ENCODE data around the gene SENP3. TPM values are rescaled to one million over a fixed set of nuclear protein-coding genes. Genes with fewer than 3 reads are reported as not detected.

SENP3 gene
- 10 to 100 TPM; 37.6 to 42.1 TPM for total RNA-seq

GRCh38 chr17:7561589-7562207 lies at the start of gene SENP3:
Gene SENP3 (plus strand): TSS chr17:7561919. CDS start chr17:7563077, 1,158 bp downstream.

DNA sequence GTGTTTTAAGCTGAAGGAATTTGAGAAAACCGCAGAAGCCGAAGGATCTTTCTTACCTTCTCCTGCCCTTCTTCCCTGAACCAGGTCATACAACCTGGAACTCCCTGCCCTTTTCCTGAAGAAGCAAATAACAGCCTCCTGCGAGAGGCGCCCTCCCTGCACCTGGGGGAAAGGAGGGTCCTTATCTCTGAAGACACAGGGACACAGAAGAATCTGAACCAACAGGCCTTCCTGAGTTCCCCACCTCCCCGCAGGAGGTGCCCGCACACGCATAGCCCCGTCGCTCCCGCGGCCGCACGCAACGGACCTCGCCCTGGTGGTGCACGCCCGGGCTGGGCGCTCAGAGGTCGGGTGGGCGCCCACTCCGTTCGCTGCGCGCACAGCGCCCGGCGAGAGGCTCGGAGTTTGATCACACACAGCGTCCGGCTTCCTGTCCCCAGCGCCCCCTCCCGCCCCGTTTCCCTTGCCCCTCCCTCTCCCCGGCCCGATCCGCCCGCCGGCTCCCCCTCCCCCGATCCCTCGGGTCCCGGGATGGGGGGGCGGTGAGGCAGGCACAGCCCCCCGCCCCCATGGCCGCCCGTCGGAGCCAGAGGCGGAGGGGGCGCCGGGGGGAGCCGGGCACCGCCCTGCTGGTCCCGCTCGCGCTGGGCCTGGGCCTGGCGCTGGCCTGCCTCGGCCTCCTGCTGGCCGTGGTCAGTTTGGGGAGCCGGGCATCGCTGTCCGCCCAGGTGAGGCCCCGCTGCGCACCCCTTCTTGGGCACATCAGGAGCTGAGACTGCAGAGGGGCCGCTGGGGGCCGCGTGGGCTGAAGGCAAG lies 12.9 kb upstream of the SENP3 start, which contains the start of gene TNFSF12:
Gene TNFSF12 (plus strand): TSS at position 474 of the 816 bp plus-strand sequence. CDS start 96 bp downstream, at position 570.

DNA sequence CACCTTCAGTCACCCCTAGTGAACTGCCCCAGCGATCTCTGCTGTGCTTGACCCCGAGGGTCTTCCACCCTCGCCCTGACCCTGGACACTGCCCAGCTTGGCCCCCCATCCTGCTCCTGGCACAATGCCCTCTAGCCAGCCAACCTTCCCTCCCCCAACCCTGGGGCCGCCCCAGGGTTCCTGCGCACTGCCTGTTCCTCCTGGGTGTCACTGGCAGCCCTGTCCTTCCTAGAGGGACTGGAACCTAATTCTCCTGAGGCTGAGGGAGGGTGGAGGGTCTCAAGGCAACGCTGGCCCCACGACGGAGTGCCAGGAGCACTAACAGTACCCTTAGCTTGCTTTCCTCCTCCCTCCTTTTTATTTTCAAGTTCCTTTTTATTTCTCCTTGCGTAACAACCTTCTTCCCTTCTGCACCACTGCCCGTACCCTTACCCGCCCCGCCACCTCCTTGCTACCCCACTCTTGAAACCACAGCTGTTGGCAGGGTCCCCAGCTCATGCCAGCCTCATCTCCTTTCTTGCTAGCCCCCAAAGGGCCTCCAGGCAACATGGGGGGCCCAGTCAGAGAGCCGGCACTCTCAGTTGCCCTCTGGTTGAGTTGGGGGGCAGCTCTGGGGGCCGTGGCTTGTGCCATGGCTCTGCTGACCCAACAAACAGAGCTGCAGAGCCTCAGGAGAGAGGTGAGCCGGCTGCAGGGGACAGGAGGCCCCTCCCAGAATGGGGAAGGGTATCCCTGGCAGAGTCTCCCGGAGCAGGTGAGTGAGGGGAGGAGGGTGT lies 3.0 kb upstream of the SENP3 start, which contains the start of gene TNFSF13:
Gene TNFSF13 (plus strand): TSS at position 207 of the 776 bp plus-strand sequence. CDS start 290 bp downstream, at position 497.

GRCh38 chr17:7579001-7579833 lies 17.5 kb downstream of the SENP3 start, which contains the start of gene CD68:
Gene CD68 (plus strand): TSS chr17:7579638. CDS start chr17:7579678, 40 bp downstream.

GRCh38 chr17:7583253-7584109 lies 21.8 kb downstream of the SENP3 start, which contains the start of gene MPDU1:
Gene MPDU1 (plus strand): TSS chr17:7583852. CDS start chr17:7583863, 11 bp downstream.

GRCh38 chr17:7589891-7590691 lies 28.4 kb downstream of the SENP3 start, which contains the start of gene SOX15:
Gene SOX15 (minus strand): TSS chr17:7590094. CDS start chr17:7589676, 418 bp downstream.

DNA sequence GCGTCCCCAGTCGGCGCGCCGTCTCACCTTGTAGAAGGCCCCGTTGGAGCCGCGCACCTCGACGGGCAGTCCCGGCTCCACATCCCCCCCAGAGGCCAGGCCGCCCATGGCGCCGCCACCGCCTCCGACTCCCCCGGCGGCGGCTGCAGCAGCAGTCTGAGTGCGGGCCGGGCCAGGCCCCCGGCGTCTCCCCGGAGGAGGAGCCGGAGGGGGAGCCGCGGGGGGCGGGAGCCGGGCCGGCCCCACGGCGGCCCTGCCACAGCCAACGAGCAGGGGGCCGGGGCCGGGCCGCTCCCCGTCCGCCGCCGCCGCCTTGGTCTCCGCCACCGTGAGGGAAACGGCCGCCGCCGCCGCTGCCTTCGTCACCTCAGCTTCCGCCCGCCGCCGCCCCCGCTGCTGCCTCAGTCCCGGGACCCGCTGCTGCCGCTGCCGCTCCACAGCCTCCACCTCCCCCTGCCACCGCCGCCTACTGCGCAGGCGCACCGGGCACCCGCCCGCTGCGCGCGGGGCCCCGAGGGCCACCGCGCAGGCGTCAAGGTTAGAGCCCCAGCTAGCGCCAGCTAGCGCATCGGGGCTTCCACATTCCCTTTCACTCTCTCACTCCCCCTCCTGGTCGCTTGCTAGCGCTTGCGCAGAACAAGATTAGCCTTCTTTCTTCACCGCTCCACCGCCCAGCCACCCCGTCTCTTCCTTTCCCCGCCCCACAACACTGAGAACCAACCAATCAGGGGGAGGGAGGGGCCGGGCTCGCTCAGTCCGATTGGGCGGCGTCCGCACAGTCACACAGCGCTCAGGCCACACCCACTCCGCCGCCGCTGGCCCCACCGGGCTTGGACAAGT lies 52.9 kb downstream of the SENP3 start, which contains the start of gene FXR2:
Gene FXR2 (minus strand): TSS at position 473 of the 840 bp plus-strand sequence. CDS start 365 bp downstream, at position 108.

Other genes with a start within 250 kb of the SENP3 start
- gene GPS2, start 246.6 kb upstream of the SENP3 start, total RNA-seq = 10 to 100 TPM; 67.6 to 77.5 TPM
- gene NEURL4, start 232.6 kb upstream of the SENP3 start, total RNA-seq = 10 to 100 TPM; 35.8 to 41.7 TPM
- 100 to 1,000 TPM; 738 to 785 TPM for gene ACAP1, start 225.4 kb upstream of the SENP3 start, total RNA-seq
- gene KCTD11, start 209.8 kb upstream of the SENP3 start, total RNA-seq = 1 to 10 TPM; 7.0 to 7.1 TPM
- not detected for gene TMEM95, start 206.8 kb upstream of the SENP3 start, total RNA-seq
- gene TNK1, start 180.8 kb upstream of the SENP3 start, total RNA-seq = 1 to 10 TPM; 1.6 to 1.9 TPM
- gene PLSCR3, start 167.4 kb upstream of the SENP3 start, total RNA-seq = 100 to 1,000 TPM; 159 to 160 TPM
- gene TMEM256, start 157.8 kb upstream of the SENP3 start, total RNA-seq = 10 to 100 TPM; 66.2 to 67.9 TPM
- gene NLGN2, start 154.1 kb upstream of the SENP3 start, total RNA-seq = 1 to 10 TPM; 4.9 to 5.1 TPM
- not detected for gene SPEM1, start 141.6 kb upstream of the SENP3 start, total RNA-seq
- gene SPEM2, start 136.3 kb upstream of the SENP3 start, total RNA-seq = not detected
- not detected for gene SPEM3, start 133.1 kb upstream of the SENP3 start, total RNA-seq
- gene TMEM102, start 126.5 kb upstream of the SENP3 start, total RNA-seq = 10 to 100 TPM; 16.3 to 17.0 TPM
- 10 to 100 TPM; 21.3 to 21.6 TPM for gene FGF11, start 122.4 kb upstream of the SENP3 start, total RNA-seq
- 10 to 100 TPM; 15.3 to 19.0 TPM for gene CHRNB1, start 116.9 kb upstream of the SENP3 start, total RNA-seq
- gene ZBTB4, start 82.3 kb upstream of the SENP3 start, total RNA-seq = 10 to 100 TPM; 29.0 to 29.5 TPM
- not detected for gene SLC35G6, start 80.5 kb upstream of the SENP3 start, total RNA-seq
- gene POLR2A, start 77.6 kb upstream of the SENP3 start, total RNA-seq = 100 to 1,000 TPM; 174 to 175 TPM
- 100 to 1,000 TPM; 100 to 103 TPM for gene TNFSF12, start 12.9 kb upstream of the SENP3 start, total RNA-seq
- gene TNFSF13, start 3.2 kb upstream of the SENP3 start, total RNA-seq = 1 to 10 TPM; 7.2 to 7.4 TPM
- gene CD68, start 17.7 kb downstream of the SENP3 start, total RNA-seq = 10 to 100 TPM in 1 of 2 experiments, 1 to 10 TPM in 1; 9.8 to 10.3 TPM
- gene MPDU1, start 21.9 kb downstream of the SENP3 start, total RNA-seq = 10 to 100 TPM; 52.8 to 56.0 TPM
- under 1 TPM; 0.17 to 0.38 TPM for gene SOX15, start 28.2 kb downstream of the SENP3 start, total RNA-seq
- gene FXR2, start 53.0 kb downstream of the SENP3 start, total RNA-seq = 10 to 100 TPM; 29.3 to 32.6 TPM
- gene SAT2, start 65.9 kb downstream of the SENP3 start, total RNA-seq = 10 to 100 TPM; 32.7 to 38.7 TPM
- not detected for gene SHBG, start 68.2 kb downstream of the SENP3 start, total RNA-seq
- gene ATP1B2, start 89.0 kb downstream of the SENP3 start, total RNA-seq = under 1 TPM; 0.17 to 0.18 TPM
- gene TP53, start 125.6 kb downstream of the SENP3 start, total RNA-seq = 100 to 1,000 TPM; 147 to 148 TPM
- 10 to 100 TPM; 12.5 to 13.4 TPM for gene WRAP53, start 126.6 kb downstream of the SENP3 start, total RNA-seq
- gene EFNB3, start 143.3 kb downstream of the SENP3 start, total RNA-seq = not detected
- not detected for gene DNAH2, start 155.8 kb downstream of the SENP3 start, total RNA-seq

Measured in activated naive CD4-positive, alpha-beta T cell treated with anti-CD3 and anti-CD28 coated beads, Interleukin-2, amount 10 ng/mL, durations not matched to agents 5 hours and 36 hours (primary cell).